Dendritic cell treated with granulocyte-macrophage colony-stimulating factor and Interleukin-4, amounts not matched to agents 40 ng/mL and 50 ng/mL, for 4 days (primary cell): ENCODE data around the gene LYSMD1.

Source experiments
- H3K27ac Mint-ChIP-seq: one replicate; pipeline ENCODE4 v1.8.0; 2022; ENCODE audit warnings: mild to moderate bottlenecking, mixed read lengths
- H3K27me3 Mint-ChIP-seq: one replicate; pipeline ENCODE4 v1.8.0; 2022; ENCODE audit warnings: mild to moderate bottlenecking, mixed read lengths
- H3K36me3 Mint-ChIP-seq: one replicate; pipeline ENCODE4 v1.8.0; 2022; ENCODE audit warnings: low read depth, mixed read lengths
- H3K4me1 Mint-ChIP-seq: one replicate; pipeline ENCODE4 v1.8.0; 2022; ENCODE audit warnings: low read depth, mixed read lengths
- H3K4me3 Mint-ChIP-seq: one replicate; pipeline ENCODE4 v1.8.0; 2022; ENCODE audit warnings: mild to moderate bottlenecking, moderate library complexity, mixed read lengths
- H3K9me3 Mint-ChIP-seq: one replicate; pipeline ENCODE4 v1.8.0; 2022; ENCODE audit warnings: mixed read lengths
- intact Hi-C: fragments of 100-400 bp; cut with micrococcal nuclease; formaldehyde crosslinking; loops from one replicate; pipeline ENCODE4 v1.15.0; 2022

The LYSMD1 gene

GRCh38 chr1:151113877-151114276 lies 51.8 kb downstream of the LYSMD1 start:
- Mint-ChIP-seq H3K27ac (no peak overlapping the region), H3K27me3 (no peaks in the 10 kb centered on the region), H3K36me3 (peaks cover 27% of the 10 kb centered on the region), H3K4me3 (no peak overlapping the region), H3K9me3 (no peaks in the 10 kb centered on the region), H3K4me1 (no peaks in the 10 kb centered on the region)
- intact Hi-C loops: no loop called here
